GM12878 (cell line): Measurements from ENCODE around the gene COL16A1.

Source experiments
- ATF3 ChIP-seq: IDR thresholded peaks from 2 replicates; pipeline ENCODE4 v1.6.1; 2011; ENCODE audit warnings: low read depth, mild to moderate bottlenecking, low read length, moderate library complexity, borderline replicate concordance; ENCODE audit errors: extremely low read depth
- CTCF ChIP-seq, 3 experiments: IDR thresholded peaks in 2 of 3; conservative IDR thresholded peaks in 1 of 3; 2 replicates each; pipeline ENCODE4 v1.5.1; 2011; ENCODE audit warnings: low read depth in 3 of 3, low read length in 3 of 3, mild to moderate bottlenecking in 3 of 3, control low read depth in 2 of 3, moderate library complexity in 2 of 3, inconsistent platforms in 1 of 3, mixed read lengths in 1 of 3; ENCODE audit not compliant: control insufficient read depth in 2 of 3, insufficient read depth in 1 of 3; ENCODE audit errors: extremely low read depth in 1 of 3
- EP300 ChIP-seq, 2 experiments: fragments of 150-350 bp in 1 of 2; IDR thresholded peaks; 2 replicates each; pipeline ENCODE4 v1.6.1; 2011 to 2012; ENCODE audit warnings: low read depth in 2 of 2, low read length in 2 of 2, borderline replicate concordance in 1 of 2, improper control_type of control experiment in 1 of 2, inconsistent platforms in 1 of 2; ENCODE audit not compliant: control insufficient read depth in 1 of 2
- ETV6 ChIP-seq, 2 experiments: fragments of 450-650 bp in 1 of 2; IDR thresholded peaks in 1 of 2; conservative IDR thresholded peaks in 1 of 2; 2 replicates each; pipeline ENCODE4 v1.6.1; 2014; ENCODE audit warnings: antibody characterized with exemption in 1 of 2, borderline replicate concordance in 1 of 2, low read depth in 1 of 2, mild to moderate bottlenecking in 1 of 2, moderate library complexity in 1 of 2
- EZH2 ChIP-seq: IDR thresholded peaks from 2 replicates; pipeline ENCODE4 v1.6.1; 2012; ENCODE audit warnings: low read depth, mild to moderate bottlenecking, control low read depth, inconsistent platforms, low read length, borderline replicate concordance; ENCODE audit not compliant: control insufficient read depth
- MYC ChIP-seq: IDR thresholded peaks from 2 replicates; pipeline ENCODE4 v1.6.1; 2011; ENCODE audit warnings: mild to moderate bottlenecking, low read length, moderate library complexity, inconsistent platforms; ENCODE audit not compliant: insufficient read depth, insufficient replicate concordance, insufficient read length, severe bottlenecking
- POLR2A ChIP-seq: IDR thresholded peaks from 2 replicates; pipeline ENCODE4 v1.6.1; 2011; ENCODE audit warnings: low read depth, mild to moderate bottlenecking, low read length
- REST ChIP-seq: IDR thresholded peaks from 2 replicates; pipeline ENCODE4 v1.6.1; 2012; ENCODE audit warnings: mild to moderate bottlenecking, low read depth, low read length
- SPI1 ChIP-seq: IDR thresholded peaks from 2 replicates; pipeline ENCODE4 v1.6.1; 2011; ENCODE audit warnings: low read depth, mild to moderate bottlenecking, low read length, moderate library complexity, borderline replicate concordance; ENCODE audit not compliant: insufficient read depth
- TCF7 ChIP-seq: IDR thresholded peaks from 2 replicates; pipeline ENCODE4 v1.6.1; 2014; ENCODE audit warnings: antibody characterized with exemption, borderline replicate concordance
- ZNF274 ChIP-seq: IDR thresholded peaks from one replicate; pipeline ENCODE4 v1.8.0; 2011; ENCODE audit not compliant: insufficient read length, insufficient read depth

GRCh38 chr1:31615414-31615813 is 88.4 kb downstream of the COL16A1 start:
- TF ChIP-seq ATF3 (no peak), CTCF (IDR thresholded peaks at IDR 0.05 in 2 of 3, conservative IDR thresholded peaks at IDR 0.05 in 1 of 3; ENCODE audit: control insufficient read depth in 2 of 3, extremely low read depth in 1 of 3, insufficient read depth in 1 of 3, low read depth in 3 of 3, low read length in 3 of 3) (no peak), TCF7 (no peak), SPI1 (no peak), MYC (no peak), ZNF274 (no peak), REST (no peak), EZH2 (no peak), ETV6 (conservative IDR thresholded peaks at IDR 0.05 in 1 of 2, IDR thresholded peaks at IDR 0.05 in 1 of 2; ENCODE audit: borderline replicate concordance in 1 of 2, low read depth in 1 of 2) (no peak), EP300 (IDR thresholded peaks at IDR 0.05; ENCODE audit: borderline replicate concordance in 1 of 2, control insufficient read depth in 1 of 2, low read depth in 2 of 2, low read length in 2 of 2) (no peak), POLR2A (no peak)
